Measurements from ENCODE around the gene PTPRJ. TPM values are rescaled to one million over a fixed set of nuclear protein-coding genes. Genes with fewer than 3 reads are reported as not detected.
"Not testable (repeated sequence)": the region's sequence is repeated elsewhere in the genome, so short reads cannot be mapped to it uniquely, and the experiment has no call there.

PTPRJ gene
- total RNA-seq, 1 experiment from 2014 or later, result 59.4 TPM

DNA sequence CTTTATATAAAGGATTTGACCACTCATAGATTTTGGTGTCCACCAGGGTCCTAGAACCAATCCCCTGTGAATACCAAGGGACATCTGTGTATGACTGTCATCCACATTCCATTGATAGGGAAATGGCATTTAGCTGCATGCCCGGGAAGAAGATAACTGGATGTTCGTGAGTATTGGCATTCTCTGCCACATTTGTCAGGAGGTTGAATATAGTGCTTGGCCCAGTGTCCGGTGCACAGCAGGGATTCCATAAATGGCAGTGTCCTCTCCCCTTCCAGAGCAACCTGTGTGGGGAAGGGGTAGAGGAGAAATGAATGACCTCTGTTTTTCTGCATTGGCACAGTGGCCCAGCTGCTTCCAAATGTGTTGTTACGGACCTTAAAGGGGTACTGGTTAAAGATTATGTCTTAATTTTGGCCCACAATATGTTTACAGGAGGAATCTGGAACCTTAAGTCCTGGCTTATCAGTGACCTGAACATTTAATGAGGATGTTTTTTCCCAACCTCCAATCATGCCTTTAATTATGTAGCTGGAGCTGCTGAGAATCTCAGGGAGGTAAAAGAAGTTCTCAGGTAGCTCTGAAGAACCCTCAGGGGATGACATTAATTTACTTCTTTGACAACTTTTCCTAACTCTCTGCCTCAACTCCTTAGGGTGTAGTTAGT is 202.6 kb downstream of the PTPRJ start:
- H3K27me3 Mint-ChIP-seq (ENCODE audit: unreplicated experiment), result peaks cover 25% of the 10 kb centered on the region
- no peaks in the 10 kb centered on the region for H3K4me1 Mint-ChIP-seq (ENCODE audit: low read depth, unreplicated experiment)
- TF ChIP-seq CTCF (IDR thresholded peaks at IDR 0.05; ENCODE audit: unreplicated experiment), result no peak
- H3K27ac Mint-ChIP-seq (ENCODE audit: unreplicated experiment), result no peak overlapping the region
- H3K36me3 Mint-ChIP-seq (ENCODE audit: insufficient read depth, unreplicated experiment), result no peaks in the 10 kb centered on the region
- H3K4me3 Mint-ChIP-seq (ENCODE audit: low read depth, unreplicated experiment), result no peak overlapping the region
- CTCF ChIA-PET, result no interaction called here
- no peaks in the 10 kb centered on the region for H3K9me3 Mint-ChIP-seq (ENCODE audit: low read depth, unreplicated experiment)
- DNase-seq, result no peak
- BruUV-seq (replicated peaks), result no TSS peak
- intact Hi-C loops (cut with micrococcal nuclease; ENCODE audit: unreplicated experiment), result no loop called here

- no peak overlapping the region for H3K27ac Mint-ChIP-seq (ENCODE audit: unreplicated experiment)
- no TSS peak for BruUV-seq (replicated peaks)
- intact Hi-C loops (cut with micrococcal nuclease; ENCODE audit: unreplicated experiment), result no loop called here
Observed at GRCh38 chr11:48184452-48184851, 204.1 kb downstream of the PTPRJ start.

DNA sequence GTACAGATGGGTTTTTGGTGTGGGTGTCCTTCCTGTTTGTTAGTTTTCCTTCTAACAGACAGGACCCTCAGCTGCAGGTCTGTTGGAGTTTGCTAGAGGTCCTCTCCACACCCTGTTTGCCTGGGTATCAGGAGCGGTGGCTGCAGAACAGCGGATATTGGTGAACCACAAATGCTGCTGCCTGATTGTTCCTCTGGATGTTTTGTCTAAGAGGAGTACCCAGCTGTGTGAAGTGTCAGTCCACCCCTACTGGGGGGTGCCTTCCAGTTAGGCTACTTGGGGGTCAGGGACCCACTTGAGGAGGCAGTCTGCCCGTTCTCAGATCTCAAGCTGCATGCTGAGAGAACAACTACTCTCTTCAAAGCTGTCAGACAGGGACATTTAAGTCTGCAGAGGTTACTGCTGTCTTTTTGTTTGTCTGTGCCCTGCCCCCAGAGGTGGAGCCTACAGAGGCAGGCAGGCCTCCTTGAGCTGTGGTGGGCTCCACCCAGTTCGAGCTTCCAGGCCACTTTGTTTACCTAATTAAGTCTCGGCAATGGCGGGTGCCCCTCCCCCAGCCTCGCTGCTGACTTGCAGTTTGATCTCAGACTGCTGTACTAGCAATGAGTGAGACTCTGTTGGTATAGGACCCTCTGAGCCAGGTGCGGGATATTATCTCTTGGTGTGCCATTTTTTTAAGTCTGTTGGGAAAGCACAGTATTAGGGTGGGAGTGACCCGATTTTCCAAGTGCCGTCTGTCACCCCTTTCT is 210.7 kb downstream of the PTPRJ start:
- H3K27ac Mint-ChIP-seq (ENCODE audit: unreplicated experiment); BruUV-seq (replicated peaks); H3K9me3 Mint-ChIP-seq (ENCODE audit: low read depth, unreplicated experiment); H3K36me3 Mint-ChIP-seq (ENCODE audit: insufficient read depth, unreplicated experiment); H3K4me1 Mint-ChIP-seq (ENCODE audit: low read depth, unreplicated experiment); intact Hi-C loops (cut with micrococcal nuclease; ENCODE audit: unreplicated experiment): not testable (repeated sequence)
- peak; percentile 25 for DNase-seq
- Mint-ChIP-seq H3K4me3 (ENCODE audit: low read depth, unreplicated experiment) (peak overlapping the region; percentile 54), H3K27me3 (ENCODE audit: unreplicated experiment) (peaks cover 28% of the 10 kb centered on the region)
- CTCF ChIA-PET, result interaction anchor here (1.0 kb wide), 1 partner anchor 21 kb away, joined by 3 read pairs; no protein-coding TSS in a partner anchor

More at GRCh38 chr11:48184452-48184851, 204.1 kb downstream of the PTPRJ start:
- Mint-ChIP-seq H3K36me3 (ENCODE audit: insufficient read depth, unreplicated experiment) (no peaks in the 10 kb centered on the region), H3K4me3 (ENCODE audit: low read depth, unreplicated experiment) (no peak overlapping the region), H3K27me3 (ENCODE audit: unreplicated experiment) (peaks cover 27% of the 10 kb centered on the region), H3K9me3 (ENCODE audit: low read depth, unreplicated experiment) (no peaks in the 10 kb centered on the region), H3K4me1 (ENCODE audit: low read depth, unreplicated experiment) (no peaks in the 10 kb centered on the region)
- DNase-seq, result no peak
- TF ChIP-seq CTCF (IDR thresholded peaks at IDR 0.05; ENCODE audit: unreplicated experiment), result no peak
- CTCF ChIA-PET, result no interaction called here

DNA sequence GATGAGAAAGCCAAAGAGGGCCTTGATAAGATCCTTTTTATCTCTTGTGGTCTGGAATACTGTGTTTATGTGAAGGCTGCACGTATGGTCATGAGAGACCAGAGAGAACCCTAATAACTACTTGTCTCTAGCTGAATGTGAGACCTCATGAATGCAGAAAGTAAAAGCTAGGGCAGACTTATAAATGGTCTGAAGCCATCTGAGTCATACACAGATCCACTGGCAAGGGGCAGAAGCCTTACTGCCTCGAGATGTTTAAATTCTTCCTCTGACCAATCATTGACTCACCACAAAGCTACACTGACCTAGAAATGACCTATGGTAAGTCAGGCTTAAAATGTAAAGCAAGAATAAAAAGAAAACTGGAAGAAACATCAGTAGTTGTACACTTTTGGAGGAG is 213.5 kb downstream of the PTPRJ start:
- Mint-ChIP-seq H3K4me3 (ENCODE audit: low read depth, unreplicated experiment) (no peak overlapping the region), H3K9me3 (ENCODE audit: low read depth, unreplicated experiment) (peaks cover 8% of the 10 kb centered on the region), H3K27ac (ENCODE audit: unreplicated experiment) (no peak overlapping the region), H3K27me3 (ENCODE audit: unreplicated experiment) (peaks cover 38% of the 10 kb centered on the region), H3K4me1 (ENCODE audit: low read depth, unreplicated experiment) (peaks cover 7% of the 10 kb centered on the region), H3K36me3 (ENCODE audit: insufficient read depth, unreplicated experiment) (no peaks in the 10 kb centered on the region)
- intact Hi-C loops (cut with micrococcal nuclease; ENCODE audit: unreplicated experiment), result no loop called here
- no TSS peak for BruUV-seq (replicated peaks)
- no peak for TF ChIP-seq CTCF (IDR thresholded peaks at IDR 0.05; ENCODE audit: unreplicated experiment)
- CTCF ChIA-PET, result no interaction called here
- DNase-seq, result no peak

DNA sequence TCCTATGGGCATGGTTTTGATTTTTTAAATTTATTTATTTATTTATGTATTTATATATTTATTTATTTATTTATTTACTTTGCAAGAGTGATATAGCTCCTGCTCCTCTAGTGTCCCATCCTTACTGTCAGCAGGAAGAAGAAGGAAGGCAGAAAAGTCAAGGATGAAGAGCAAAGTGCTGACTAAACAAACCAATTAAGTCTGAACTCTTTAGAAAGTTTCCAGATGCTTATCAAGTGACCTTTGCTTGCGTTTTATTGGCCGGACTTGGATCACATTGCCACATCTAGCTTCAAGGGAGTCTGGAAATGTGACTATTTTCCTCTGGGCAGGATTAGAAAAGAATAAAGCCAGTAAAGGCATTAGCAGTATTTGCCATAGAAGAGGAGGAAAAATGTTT is 227.5 kb downstream of the PTPRJ start:
- DNase-seq, result no peak
- no TSS peak for BruUV-seq (replicated peaks)
- CTCF ChIA-PET, result no interaction called here
- Mint-ChIP-seq H3K4me1 (ENCODE audit: low read depth, unreplicated experiment) (no peaks in the 10 kb centered on the region), H3K27me3 (ENCODE audit: unreplicated experiment) (peaks cover 17% of the 10 kb centered on the region), H3K36me3 (ENCODE audit: insufficient read depth, unreplicated experiment) (no peaks in the 10 kb centered on the region), H3K27ac (ENCODE audit: unreplicated experiment) (no peak overlapping the region), H3K9me3 (ENCODE audit: low read depth, unreplicated experiment) (no peaks in the 10 kb centered on the region), H3K4me3 (ENCODE audit: low read depth, unreplicated experiment) (no peak overlapping the region)
- TF ChIP-seq CTCF (IDR thresholded peaks at IDR 0.05; ENCODE audit: unreplicated experiment), result no peak
- intact Hi-C loops (cut with micrococcal nuclease; ENCODE audit: unreplicated experiment), result no loop called here
